ENCODE data around the gene C2. TPM values are rescaled to one million over a fixed set of nuclear protein-coding genes. Genes with fewer than 3 reads are reported as not detected.

Gene C2
- total and polyA plus RNA-seq, 2 donors (not counting 1 experiment from before 2014, with no cell fraction given): 0.28 to 3.4 TPM

- H3K9me3 ChIP-seq (ENCODE audit: control extremely low read depth in 1 of 3, control insufficient read depth in 2 of 3, insufficient read depth in 1 of 3, low read length in 2 of 3): no peaks in the 10 kb centered on the region
- intact Hi-C loops (cut with micrococcal nuclease): loop anchor here (2.0 kb wide), 1 partner anchor 272 kb away; the partner anchor contains the start of gene LY6G5C
- TF ChIP-seq, protein P1, sequence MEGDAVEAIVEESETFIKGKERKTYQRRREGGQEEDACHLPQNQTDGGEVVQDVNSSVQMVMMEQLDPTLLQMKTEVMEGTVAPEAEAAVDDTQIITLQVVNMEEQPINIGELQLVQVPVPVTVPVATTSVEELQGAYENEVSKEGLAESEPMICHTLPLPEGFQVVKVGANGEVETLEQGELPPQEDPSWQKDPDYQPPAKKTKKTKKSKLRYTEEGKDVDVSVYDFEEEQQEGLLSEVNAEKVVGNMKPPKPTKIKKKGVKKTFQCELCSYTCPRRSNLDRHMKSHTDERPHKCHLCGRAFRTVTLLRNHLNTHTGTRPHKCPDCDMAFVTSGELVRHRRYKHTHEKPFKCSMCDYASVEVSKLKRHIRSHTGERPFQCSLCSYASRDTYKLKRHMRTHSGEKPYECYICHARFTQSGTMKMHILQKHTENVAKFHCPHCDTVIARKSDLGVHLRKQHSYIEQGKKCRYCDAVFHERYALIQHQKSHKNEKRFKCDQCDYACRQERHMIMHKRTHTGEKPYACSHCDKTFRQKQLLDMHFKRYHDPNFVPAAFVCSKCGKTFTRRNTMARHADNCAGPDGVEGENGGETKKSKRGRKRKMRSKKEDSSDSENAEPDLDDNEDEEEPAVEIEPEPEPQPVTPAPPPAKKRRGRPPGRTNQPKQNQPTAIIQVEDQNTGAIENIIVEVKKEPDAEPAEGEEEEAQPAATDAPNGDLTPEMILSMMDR (IDR thresholded peaks at IDR 0.05): no peak
- TF ChIP-seq EZH2 (IDR thresholded peaks at IDR 0.05; ENCODE audit: borderline replicate concordance, insufficient read depth, low read depth, low read length, poor library complexity, severe bottlenecking): no peak
These were observed 25.4 kb downstream of the C2 start for GRCh38 chr6:31952890-31953289.

GRCh38 chr6:31954511-31954910 is 27.0 kb downstream of the C2 start:
- no peak for ATAC-seq (ENCODE audit: low read depth)
- Mint-ChIP-seq H3K27ac (no peak overlapping the region), H3K4me3 (no peak overlapping the region), H3K27me3 (no peaks in the 10 kb centered on the region), H3K4me1 (peaks cover 19% of the 10 kb centered on the region), H3K9me3 (ENCODE audit: insufficient read depth) (no peaks in the 10 kb centered on the region)
- no peaks in the 10 kb centered on the region for H3K9me3 ChIP-seq (ENCODE audit: control extremely low read depth in 1 of 3, control insufficient read depth in 2 of 3, insufficient read depth in 1 of 3, low read length in 2 of 3)
- POLR2A ChIA-PET: no interaction called here
- H3K27me3 ChIP-seq (replicated peaks in 1 of 4; ENCODE audit: control extremely low read depth in 1 of 4, control insufficient read depth in 3 of 4, insufficient read depth in 4 of 4, low read length in 3 of 4): no peaks in the 10 kb centered on the region
- no peak overlapping the region for H3K4me3 ChIP-seq (ENCODE audit: control extremely low read depth in 1 of 5, extremely low read depth in 1 of 5, insufficient read depth in 1 of 5, low read depth in 2 of 5, low read length in 4 of 5)
- WGBS (ENCODE audit: insufficient coverage): 98% methylated on average over 26 of the region's 28 CpGs
- intact Hi-C loops (cut with micrococcal nuclease): no loop called here
- no peak for DNase-seq
- no peak overlapping the region for H3K9ac ChIP-seq (ENCODE audit: low read length)
- no peak overlapping the region for H3K27ac ChIP-seq (ENCODE audit: low read length in 2 of 2)
- H3K4me1 ChIP-seq (ENCODE audit: control insufficient read depth in 2 of 2, insufficient read depth in 2 of 2, low read length in 2 of 2): peaks cover 11 to 16% of the 10 kb centered on the region in 2 donors
- no peak overlapping the region for H2AFZ ChIP-seq (ENCODE audit: insufficient read depth, low read depth, low read length, poor library complexity, severe bottlenecking)
- CTCF ChIA-PET: no interaction called here
- peaks cover 20% of the 10 kb centered on the region for H3K79me2 ChIP-seq (ENCODE audit: control insufficient read depth, insufficient read depth, low read length)
- H3K36me3 ChIP-seq (replicated peaks in 1 of 2; ENCODE audit: control extremely low read depth in 1 of 2, control insufficient read depth in 1 of 2, extremely low read depth in 1 of 2, insufficient read depth in 2 of 2, low read length in 1 of 2): peaks cover 3 to 54% of the 10 kb centered on the region in 2 experiments
- TF ChIP-seq, protein P1 (IDR thresholded peaks at IDR 0.05): no peak
- TF ChIP-seq EZH2 (IDR thresholded peaks at IDR 0.05; ENCODE audit: borderline replicate concordance, insufficient read depth, low read depth, low read length, poor library complexity, severe bottlenecking): no peak
- no peak overlapping the region for H3K4me2 ChIP-seq (replicated peaks; ENCODE audit: low read depth, low read length, poor library complexity, severe bottlenecking)
- no peaks in the 10 kb centered on the region for H4K20me1 ChIP-seq (ENCODE audit: control insufficient read depth, insufficient read depth, low read length, poor library complexity, severe bottlenecking)

More at GRCh38 chr6:31952890-31953289, 25.4 kb downstream of the C2 start:
- H3K4me2 ChIP-seq (replicated peaks; ENCODE audit: low read depth, low read length, poor library complexity, severe bottlenecking): no peak overlapping the region
- H3K4me3 ChIP-seq (ENCODE audit: control extremely low read depth in 1 of 5, extremely low read depth in 1 of 5, insufficient read depth in 1 of 5, low read depth in 2 of 5, low read length in 4 of 5): no peak overlapping the region
- H3K4me1 ChIP-seq (ENCODE audit: control insufficient read depth in 2 of 2, insufficient read depth in 2 of 2, low read length in 2 of 2): peaks cover 3 to 4% of the 10 kb centered on the region in 2 donors
- ChIA-PET POLR2A (no interaction called here), CTCF (interaction anchor here (0.7 to 1.6 kb wide), 19 partner anchors 10 to 460 kb away, joined by 3 to 11 read pairs (median 3); partner anchors contain the start of genes ATP6V1G2, LY6G5C and ZBTB12)
- H3K36me3 ChIP-seq (replicated peaks in 1 of 2; ENCODE audit: control extremely low read depth in 1 of 2, control insufficient read depth in 1 of 2, extremely low read depth in 1 of 2, insufficient read depth in 2 of 2, low read length in 1 of 2): peaks cover 3 to 54% of the 10 kb centered on the region in 2 experiments
- no CpG with 5 or more reads among the region's 5 CpGs for WGBS (ENCODE audit: insufficient coverage)
- Mint-ChIP-seq H3K4me1 (peaks cover 4% of the 10 kb centered on the region), H3K9me3 (ENCODE audit: insufficient read depth) (no peaks in the 10 kb centered on the region), H3K27ac (peak overlapping the region; percentile 2), H3K27me3 (no peaks in the 10 kb centered on the region), H3K4me3 (no peak overlapping the region)
- no peak for ATAC-seq (ENCODE audit: low read depth)
- H3K9ac ChIP-seq (ENCODE audit: low read length): no peak overlapping the region
- no peak for DNase-seq
- H3K27me3 ChIP-seq (replicated peaks in 1 of 4; ENCODE audit: control extremely low read depth in 1 of 4, control insufficient read depth in 3 of 4, insufficient read depth in 4 of 4, low read length in 3 of 4): no peaks in the 10 kb centered on the region
- H3K79me2 ChIP-seq (ENCODE audit: control insufficient read depth, insufficient read depth, low read length): peaks cover 6% of the 10 kb centered on the region
- H3K27ac ChIP-seq (ENCODE audit: low read length in 2 of 2): no peak overlapping the region
- H2AFZ ChIP-seq (ENCODE audit: insufficient read depth, low read depth, low read length, poor library complexity, severe bottlenecking): no peak overlapping the region
- no peaks in the 10 kb centered on the region for H4K20me1 ChIP-seq (ENCODE audit: control insufficient read depth, insufficient read depth, low read length, poor library complexity, severe bottlenecking)

Measured in B cell (primary cell).